Erythroblast (primary cell): ENCODE measurements around the gene MBP.

Experiments
- GATA1 ChIP-seq: IDR thresholded peaks from 2 replicates; pipeline ENCODE4 v1.6.1; 2011; ENCODE audit warnings: low read depth, mild to moderate bottlenecking, control low read depth, low read length, moderate library complexity
- POLR2A ChIP-seq: IDR thresholded peaks from 2 replicates; pipeline ENCODE4 v1.6.1; 2011; ENCODE audit warnings: mild to moderate bottlenecking, low read length

DNA sequence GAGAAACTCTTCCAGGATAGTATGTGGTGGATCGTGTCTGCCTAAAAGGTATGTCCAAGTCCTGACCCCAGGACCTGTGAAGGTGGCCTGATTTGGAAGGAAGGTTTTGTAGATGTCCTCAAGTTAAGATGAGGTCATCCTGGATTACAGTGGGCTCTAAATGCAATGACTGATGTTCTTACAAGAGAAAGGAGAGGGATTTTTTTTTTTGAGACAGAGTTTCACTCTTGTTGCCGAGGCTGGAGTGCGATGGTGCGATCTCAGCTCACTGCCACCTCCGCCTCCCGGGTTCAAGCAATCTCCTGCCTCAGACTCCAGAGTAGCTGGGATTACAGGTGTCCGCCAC lies 19.9 kb downstream of the MBP start:
- no peak for TF ChIP-seq POLR2A
- TF ChIP-seq GATA1 = no peak
